C4-2B (cell line): Measurements from ENCODE around the gene OR5T2.

Experiments used
- ZFX ChIP-seq: fragments of 450-650 bp; IDR thresholded peaks from 2 replicates; pipeline ENCODE4 v1.6.1; 2017
- TF ChIP-seq, protein P1 (sequence below): fragments of 450-650 bp; conservative IDR thresholded peaks from 2 replicates; pipeline ENCODE4 v1.5.1; 2017; ENCODE audit warnings: mild to moderate bottlenecking

DNA sequence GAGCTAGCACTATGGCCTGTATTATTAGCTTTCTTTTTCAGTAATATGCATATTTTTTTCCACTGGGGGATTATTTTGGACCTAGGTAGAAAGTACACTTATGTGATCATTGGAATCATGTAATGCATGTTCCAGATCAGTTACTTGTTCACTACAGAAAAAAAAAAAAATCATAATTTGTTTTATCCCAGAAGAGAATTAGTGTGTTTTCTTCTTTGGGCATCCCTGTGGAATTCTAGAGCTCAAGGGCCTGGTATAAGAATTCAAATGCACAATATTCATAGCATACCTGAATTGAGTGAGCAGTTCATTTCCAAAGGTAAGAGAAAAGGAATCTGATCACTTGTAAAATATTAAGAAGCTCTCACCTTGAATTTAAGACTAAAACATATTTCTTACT is 39.8 kb upstream of the OR5T2 start, which contains the start of gene OR5T1:
- TF ChIP-seq, protein P1, sequence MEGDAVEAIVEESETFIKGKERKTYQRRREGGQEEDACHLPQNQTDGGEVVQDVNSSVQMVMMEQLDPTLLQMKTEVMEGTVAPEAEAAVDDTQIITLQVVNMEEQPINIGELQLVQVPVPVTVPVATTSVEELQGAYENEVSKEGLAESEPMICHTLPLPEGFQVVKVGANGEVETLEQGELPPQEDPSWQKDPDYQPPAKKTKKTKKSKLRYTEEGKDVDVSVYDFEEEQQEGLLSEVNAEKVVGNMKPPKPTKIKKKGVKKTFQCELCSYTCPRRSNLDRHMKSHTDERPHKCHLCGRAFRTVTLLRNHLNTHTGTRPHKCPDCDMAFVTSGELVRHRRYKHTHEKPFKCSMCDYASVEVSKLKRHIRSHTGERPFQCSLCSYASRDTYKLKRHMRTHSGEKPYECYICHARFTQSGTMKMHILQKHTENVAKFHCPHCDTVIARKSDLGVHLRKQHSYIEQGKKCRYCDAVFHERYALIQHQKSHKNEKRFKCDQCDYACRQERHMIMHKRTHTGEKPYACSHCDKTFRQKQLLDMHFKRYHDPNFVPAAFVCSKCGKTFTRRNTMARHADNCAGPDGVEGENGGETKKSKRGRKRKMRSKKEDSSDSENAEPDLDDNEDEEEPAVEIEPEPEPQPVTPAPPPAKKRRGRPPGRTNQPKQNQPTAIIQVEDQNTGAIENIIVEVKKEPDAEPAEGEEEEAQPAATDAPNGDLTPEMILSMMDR: no peak
- no peak for TF ChIP-seq ZFX
